Skeletal muscle satellite cell (primary cell): ENCODE results near the gene ARRB1.
"Not testable (repeated sequence)": the region's sequence is repeated elsewhere in the genome, so short reads cannot be mapped to it uniquely, and the experiment has no call there.

Experiments used
- H3K27me3 ChIP-seq: 2 replicates; pipeline ENCODE4 v1.7.0; 2013; ENCODE audit warnings: low read length; ENCODE audit not compliant: control insufficient read depth, insufficient read depth
- H3K36me3 ChIP-seq: 2 replicates; pipeline ENCODE4 v1.7.0; 2013; ENCODE audit warnings: mild to moderate bottlenecking, control low read depth, low read length; ENCODE audit not compliant: insufficient read depth
- H3K4me1 ChIP-seq: 2 replicates; pipeline ENCODE4 v1.7.0; 2013; ENCODE audit warnings: low read length; ENCODE audit not compliant: control insufficient read depth, insufficient read depth
- H3K4me2 ChIP-seq: 2 replicates; pipeline ENCODE4 v1.7.0; 2013; ENCODE audit warnings: mild to moderate bottlenecking, low read length
- H3K4me3 ChIP-seq: 2 replicates; pipeline ENCODE4 v1.7.0; 2013; ENCODE audit warnings: low read length
- H3K9ac ChIP-seq: 2 replicates; pipeline ENCODE4 v1.7.0; 2013; ENCODE audit warnings: mild to moderate bottlenecking, low read depth, low read length, moderate library complexity
- H3K9me3 ChIP-seq: replicated peaks from 2 replicates; pipeline ENCODE4 v1.7.0; 2013; ENCODE audit warnings: mild to moderate bottlenecking, control low read depth, low read length

ARRB1 gene

DNA sequence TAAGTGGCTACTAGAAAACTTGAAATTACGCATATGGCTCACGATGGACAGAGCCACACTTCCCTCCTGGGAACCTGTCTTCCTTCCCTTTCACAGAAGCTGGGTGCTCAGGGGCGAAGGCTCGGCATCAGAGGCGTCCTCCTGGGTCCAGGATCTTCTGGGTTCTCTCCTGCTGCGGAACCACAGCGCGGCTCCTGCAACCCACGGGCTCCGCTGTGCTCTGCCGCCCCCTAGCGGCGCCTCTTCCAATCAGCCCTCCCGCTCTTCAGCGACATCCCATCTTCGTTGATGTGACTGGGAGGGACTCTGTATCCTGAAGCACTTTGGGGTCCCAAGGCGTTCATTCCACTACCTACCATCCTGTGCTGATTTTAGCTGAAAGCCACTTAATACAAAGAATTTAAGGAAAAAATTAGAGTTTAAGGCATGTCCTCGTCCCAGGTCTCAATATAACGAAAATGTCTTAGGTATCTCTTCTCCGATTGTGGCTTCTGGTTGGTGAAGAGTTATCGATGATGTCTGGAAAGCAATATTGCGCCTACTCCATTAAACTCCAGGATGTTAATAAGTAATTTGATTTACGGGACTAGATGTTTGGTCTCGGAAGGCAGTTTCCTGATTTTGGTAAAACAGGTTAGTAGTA, 33.1 kb upstream of the ARRB1 start:
- H3K36me3 ChIP-seq, result no peaks in the 10 kb centered on the region
- no peak overlapping the region for H3K4me3 ChIP-seq
- peak overlapping the region; percentile 35 for H3K4me2 ChIP-seq
- peaks cover 7% of the 10 kb centered on the region for H3K4me1 ChIP-seq
- no peaks in the 10 kb centered on the region for H3K9me3 ChIP-seq
- H3K27me3 ChIP-seq, result no peaks in the 10 kb centered on the region
- no peak overlapping the region for H3K9ac ChIP-seq

DNA sequence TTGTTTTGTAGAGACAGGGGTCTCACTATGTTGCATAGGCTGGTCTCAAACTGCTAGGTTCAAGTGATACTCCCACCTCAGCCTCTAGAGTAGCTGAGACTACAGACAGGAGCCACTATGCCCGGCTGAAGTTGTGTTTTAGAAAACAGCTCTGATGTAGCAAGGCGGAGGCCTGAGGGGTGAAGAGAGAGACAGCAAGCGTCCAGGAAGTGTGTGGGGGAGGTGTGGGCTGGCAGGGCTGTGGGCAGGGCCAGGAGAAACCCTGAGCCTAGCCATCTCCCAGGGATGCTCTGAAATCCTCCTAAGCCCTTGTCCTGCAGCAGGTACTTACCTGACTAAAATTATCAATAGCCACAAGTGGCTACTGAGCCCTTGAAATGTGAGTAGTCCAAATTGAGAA, 31.8 kb upstream of the ARRB1 start:
- no peak overlapping the region for H3K4me2 ChIP-seq
- no peak overlapping the region for H3K4me3 ChIP-seq
- H3K9ac ChIP-seq, result no peak overlapping the region
- no peaks in the 10 kb centered on the region for H3K27me3 ChIP-seq
- no peaks in the 10 kb centered on the region for H3K36me3 ChIP-seq
- peaks cover 4% of the 10 kb centered on the region for H3K4me1 ChIP-seq
- H3K9me3 ChIP-seq, result no peaks in the 10 kb centered on the region

DNA sequence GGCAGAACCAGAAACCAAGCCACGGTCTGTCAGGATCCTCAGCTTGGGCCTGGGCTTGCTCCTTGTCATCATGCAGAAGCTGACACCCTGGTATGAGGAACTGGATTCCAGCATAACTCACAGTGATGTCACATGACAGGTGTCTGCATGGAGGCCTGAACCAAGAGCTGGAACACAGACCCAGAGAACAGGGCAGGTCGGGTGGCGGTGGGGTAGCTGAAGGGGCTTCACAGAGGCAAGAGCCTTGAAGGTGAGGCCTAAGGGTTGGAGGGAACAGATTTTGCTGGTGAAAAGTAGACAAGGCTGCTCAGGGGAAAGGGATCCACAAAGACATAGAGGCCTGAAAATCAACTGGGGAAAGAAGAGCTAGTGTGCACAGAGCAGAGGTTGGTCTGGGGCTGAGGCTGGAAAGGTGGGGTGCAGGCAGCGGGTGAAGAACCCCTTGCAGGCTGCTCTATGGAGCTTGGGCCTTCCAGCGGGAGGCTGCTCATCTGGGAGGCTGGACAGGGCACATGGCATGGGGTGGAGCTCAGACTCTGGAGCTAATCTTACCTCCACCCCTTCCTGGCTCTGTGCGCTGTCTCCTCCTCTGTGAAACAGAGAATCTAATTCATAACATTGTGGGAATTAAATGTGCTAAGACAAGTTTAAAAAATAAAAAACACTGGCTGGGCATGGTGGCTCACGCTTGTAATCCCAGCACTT, 29.4 kb upstream of the ARRB1 start:
- Histone ChIP-seq H3K27me3 (no peaks in the 10 kb centered on the region), H3K4me1 (no peaks in the 10 kb centered on the region), H3K4me3 (no peak overlapping the region), H3K9ac (no peak overlapping the region), H3K4me2 (no peak overlapping the region), H3K36me3 (no peaks in the 10 kb centered on the region), H3K9me3 (no peaks in the 10 kb centered on the region)

DNA sequence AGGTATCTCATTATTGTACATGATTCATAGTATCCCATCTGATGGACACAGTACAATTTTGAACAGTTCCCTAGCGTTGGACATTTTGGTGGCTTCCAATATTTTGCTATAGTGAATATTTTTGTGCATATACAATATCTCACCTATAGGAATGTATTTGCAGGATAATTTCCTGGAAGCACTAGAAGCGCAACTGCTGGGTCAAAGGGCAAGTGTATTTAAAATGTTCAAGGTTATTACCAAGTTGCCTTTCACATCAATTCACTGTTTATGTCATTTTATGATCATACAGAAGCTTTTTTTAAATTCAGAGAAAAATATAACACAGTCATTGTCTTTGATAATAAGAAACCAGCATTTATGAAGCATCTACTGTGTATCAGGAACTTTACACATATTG, 28.8 kb upstream of the ARRB1 start:
- Histone ChIP-seq H3K4me1 (no peaks in the 10 kb centered on the region), H3K4me3 (no peak overlapping the region), H3K27me3 (no peaks in the 10 kb centered on the region), H3K36me3 (no peaks in the 10 kb centered on the region), H3K4me2 (no peak overlapping the region), H3K9me3 (no peaks in the 10 kb centered on the region), H3K9ac (no peak overlapping the region)

DNA sequence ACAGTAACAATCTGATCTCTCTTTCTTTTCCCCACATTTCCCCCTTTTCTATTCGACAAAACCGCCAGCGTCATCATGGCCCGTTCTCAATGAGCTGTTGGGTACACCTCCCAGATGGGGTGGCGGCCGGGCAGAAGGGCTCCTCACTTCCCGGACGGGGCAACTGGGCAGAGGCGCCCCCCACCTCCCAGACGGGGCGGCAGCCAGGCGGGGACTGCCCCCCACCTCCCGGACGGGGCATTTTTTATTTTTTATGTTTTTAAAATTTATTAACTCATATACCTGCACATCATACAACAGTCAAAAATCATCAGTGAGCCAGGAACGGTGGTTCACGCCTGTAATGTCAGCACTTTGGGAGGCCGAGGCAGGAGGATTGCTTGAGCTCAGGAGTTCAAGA, 27.3 kb upstream of the ARRB1 start:
- not testable (repeated sequence) for H3K9ac ChIP-seq, H3K4me2 ChIP-seq, H3K4me3 ChIP-seq, H3K9me3 ChIP-seq, H3K36me3 ChIP-seq, H3K4me1 ChIP-seq, H3K27me3 ChIP-seq

DNA sequence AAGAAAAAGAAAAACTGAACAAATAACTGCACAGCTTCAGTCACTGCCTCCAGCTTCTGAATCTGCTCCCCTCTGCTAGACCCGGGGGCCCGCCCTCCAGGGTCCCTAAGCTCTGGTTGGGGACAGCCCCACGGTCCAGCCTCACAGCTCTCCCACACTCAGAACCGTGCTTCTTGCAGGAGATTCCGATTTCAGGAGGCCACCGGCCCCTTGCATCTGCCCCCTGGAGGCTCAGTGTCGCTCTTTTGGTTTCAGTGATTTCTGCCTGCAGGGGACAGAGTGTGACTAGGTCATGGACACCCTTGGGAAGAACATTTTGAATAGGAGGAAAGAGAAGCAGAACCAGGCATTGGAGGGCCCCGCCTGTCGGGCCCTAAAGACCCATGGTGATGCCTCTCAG, 24.7 kb upstream of the ARRB1 start:
- H3K9ac ChIP-seq, result no peak overlapping the region
- no peak overlapping the region for H3K4me2 ChIP-seq
- no peaks in the 10 kb centered on the region for H3K9me3 ChIP-seq
- no peaks in the 10 kb centered on the region for H3K36me3 ChIP-seq
- H3K4me3 ChIP-seq, result no peak overlapping the region
- H3K4me1 ChIP-seq, result peaks cover 9% of the 10 kb centered on the region
- H3K27me3 ChIP-seq, result no peaks in the 10 kb centered on the region

DNA sequence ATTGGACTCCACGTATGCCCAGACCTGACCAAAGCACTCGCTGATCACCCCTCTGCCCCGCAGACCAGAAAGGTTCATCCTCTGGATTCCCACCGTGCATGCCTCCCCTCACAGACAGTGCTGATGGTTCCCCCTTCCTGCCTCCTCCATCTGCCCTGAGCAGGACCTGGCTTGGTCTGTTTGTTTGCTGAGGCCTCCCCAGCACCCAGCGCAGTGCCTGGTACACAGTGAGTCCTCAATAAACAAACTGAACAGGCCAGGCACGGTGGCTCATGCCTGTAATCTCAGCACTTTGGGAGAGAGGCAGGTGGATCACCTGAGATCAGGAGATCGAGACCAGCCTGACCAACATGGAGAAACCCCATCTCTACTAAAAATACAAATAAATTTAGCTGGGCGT, 24.2 kb upstream of the ARRB1 start:
- H3K9ac ChIP-seq, result no peak overlapping the region
- H3K36me3 ChIP-seq, result no peaks in the 10 kb centered on the region
- H3K4me3 ChIP-seq, result no peak overlapping the region
- no peaks in the 10 kb centered on the region for H3K27me3 ChIP-seq
- H3K4me2 ChIP-seq, result no peak overlapping the region
- H3K4me1 ChIP-seq, result peaks cover 9% of the 10 kb centered on the region
- no peaks in the 10 kb centered on the region for H3K9me3 ChIP-seq

DNA sequence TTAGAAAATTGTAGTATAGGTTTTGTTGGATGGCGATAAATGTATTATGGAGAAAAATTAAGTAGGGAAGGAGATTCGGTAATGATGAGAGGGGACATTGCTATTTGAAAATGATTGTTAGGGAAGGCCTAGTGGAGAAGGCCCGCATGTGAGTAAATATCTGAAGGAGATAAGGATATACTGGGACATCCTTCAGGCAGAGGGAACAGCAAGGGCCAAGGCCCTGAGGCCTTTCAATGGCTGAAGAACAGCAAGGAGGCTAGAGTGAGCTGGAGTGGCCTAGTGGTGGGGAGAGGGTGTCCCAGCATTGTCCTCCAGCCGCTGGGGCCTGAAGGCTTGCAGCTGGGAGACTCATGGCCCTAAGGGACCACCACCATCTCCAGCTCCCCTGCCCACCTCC, 23.2 kb upstream of the ARRB1 start:
- Histone ChIP-seq H3K36me3 (no peaks in the 10 kb centered on the region), H3K27me3 (peaks cover under 1% of the 10 kb centered on the region), H3K4me1 (peaks cover 9% of the 10 kb centered on the region), H3K9ac (no peak overlapping the region), H3K4me3 (no peak overlapping the region), H3K4me2 (no peak overlapping the region), H3K9me3 (no peaks in the 10 kb centered on the region)

DNA sequence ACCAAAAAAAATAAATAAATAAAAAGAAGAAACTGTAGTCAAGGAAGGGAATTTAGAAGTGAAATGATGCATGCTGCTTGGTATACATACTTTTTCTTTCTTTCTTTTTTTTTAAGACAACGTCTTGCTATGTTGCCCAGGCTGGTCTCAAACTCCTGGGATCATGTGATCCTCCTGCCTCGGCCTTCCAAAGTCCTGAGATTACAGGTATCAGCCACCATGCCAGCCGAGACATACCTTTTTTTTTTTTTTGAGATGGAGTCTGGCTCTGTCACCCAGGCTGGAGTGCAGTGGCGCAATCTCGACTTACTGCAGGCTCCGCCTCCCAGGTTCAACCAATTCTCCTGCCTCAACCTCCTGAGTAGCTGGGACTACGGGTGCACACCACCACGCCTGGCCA, 21.7 kb upstream of the ARRB1 start:
- Histone ChIP-seq H3K4me2 (no peak overlapping the region), H3K36me3 (no peaks in the 10 kb centered on the region), H3K4me3 (no peak overlapping the region), H3K4me1 (peaks cover 9% of the 10 kb centered on the region), H3K9me3 (no peaks in the 10 kb centered on the region), H3K9ac (no peak overlapping the region), H3K27me3 (peaks cover 4% of the 10 kb centered on the region)

DNA sequence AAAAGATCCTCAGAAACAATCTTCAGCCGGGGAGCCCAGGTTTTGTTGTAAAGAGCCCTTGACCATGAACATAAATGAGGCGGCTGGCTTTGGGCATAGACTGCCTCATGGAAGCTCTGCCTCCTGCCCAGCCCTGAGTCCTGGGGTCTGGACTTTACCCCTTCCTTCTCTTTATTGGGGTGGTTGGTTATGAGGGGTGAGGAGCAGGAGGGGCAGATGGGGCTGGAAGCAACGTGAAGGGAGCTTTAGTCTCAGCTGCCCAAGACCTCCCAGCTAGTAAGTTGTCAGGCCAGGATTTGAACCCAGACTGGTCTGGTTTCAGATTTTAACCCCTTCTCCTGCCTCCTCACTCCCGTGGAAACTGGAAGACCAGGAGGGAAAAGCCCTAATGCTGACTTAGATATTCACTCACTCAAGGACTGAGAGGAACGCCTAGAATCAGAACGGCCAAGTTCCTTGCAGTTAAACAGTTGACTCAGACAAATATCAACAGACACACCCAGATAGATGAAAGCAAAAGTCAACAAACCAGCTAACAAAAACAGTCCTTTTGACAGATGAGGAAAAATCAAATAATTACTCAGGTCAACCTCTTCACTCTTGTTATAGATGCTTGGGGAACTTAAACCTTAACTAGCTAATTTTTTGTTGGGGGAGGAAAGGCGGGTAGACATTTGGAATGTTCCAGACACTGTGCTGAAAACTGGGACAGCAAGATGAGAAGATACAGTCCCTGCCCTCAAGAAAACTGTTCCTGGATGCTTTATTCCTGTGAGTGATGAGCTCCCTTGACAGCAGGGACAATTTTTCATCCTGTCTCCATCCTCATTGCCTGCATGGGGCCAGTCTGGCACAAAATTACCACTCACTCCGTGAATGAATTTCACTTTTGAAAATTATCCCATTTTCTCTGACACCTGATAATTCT, 20.8 kb upstream of the ARRB1 start:
- no peak overlapping the region for H3K4me3 ChIP-seq
- H3K27me3 ChIP-seq, result peaks cover 4% of the 10 kb centered on the region
- H3K36me3 ChIP-seq, result no peaks in the 10 kb centered on the region
- H3K4me2 ChIP-seq, result peak overlapping the region; percentile 12
- H3K4me1 ChIP-seq, result peaks cover 9% of the 10 kb centered on the region
- no peaks in the 10 kb centered on the region for H3K9me3 ChIP-seq
- H3K9ac ChIP-seq, result no peak overlapping the region

DNA sequence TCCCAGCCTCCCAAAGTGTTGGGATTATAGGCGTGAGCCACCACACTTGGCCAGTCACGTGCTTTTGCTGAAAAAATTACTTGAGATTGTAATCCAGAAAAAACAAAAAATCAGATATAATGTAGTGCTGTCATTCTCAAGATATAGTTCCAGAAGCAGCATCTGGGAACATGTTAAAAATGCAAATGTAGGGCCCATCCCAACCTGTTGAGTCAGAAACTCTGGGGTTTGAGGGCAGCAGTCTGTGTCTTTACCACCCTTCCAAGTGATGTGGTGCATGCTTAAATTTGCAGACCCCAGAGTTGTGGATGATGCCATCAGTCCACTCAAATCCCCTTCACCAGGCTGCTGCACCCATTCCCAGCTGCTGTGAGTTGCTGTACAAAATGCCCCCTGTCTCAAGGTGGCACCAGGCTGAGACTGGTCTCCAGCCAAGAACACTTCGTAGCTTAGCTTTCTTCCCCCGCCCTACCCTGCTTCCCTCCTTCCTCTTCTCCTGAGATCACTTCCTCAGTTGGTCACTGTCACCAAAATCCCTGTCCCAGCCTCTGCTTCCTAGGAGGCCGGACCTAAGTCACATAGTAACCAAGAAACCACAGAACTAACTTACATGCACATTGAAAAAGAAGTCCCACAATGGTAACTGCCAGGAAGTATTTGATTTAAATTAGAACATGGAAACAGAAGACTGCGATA, 18.2 kb upstream of the ARRB1 start:
- Histone ChIP-seq H3K4me2 (no peak overlapping the region), H3K9ac (no peak overlapping the region), H3K4me1 (peaks cover 9% of the 10 kb centered on the region), H3K9me3 (no peaks in the 10 kb centered on the region), H3K36me3 (no peaks in the 10 kb centered on the region), H3K4me3 (no peak overlapping the region), H3K27me3 (peaks cover 4% of the 10 kb centered on the region)
